Posterior cingulate gyrus (tissue), 11 donors: ENCODE data around the gene CCDC127.
"Not testable (repeated sequence)": the region's sequence is repeated elsewhere in the genome, so short reads cannot be mapped to it uniquely, and the experiment has no call there.

Experiments used
- DNase-seq, 10 donors: peaks; one replicate each; pipeline versions ENCODE4 v3.0.0 to v3.0.0-alpha.2; 2020 to 2021; ENCODE audit warnings: mixed read lengths in 3 of 10
- intact Hi-C: fragments of 100-400 bp; cut with DNase I; formaldehyde crosslinking; loops from one replicate; pipeline ENCODE4 v1.15.1; 2023

The CCDC127 gene

GRCh38 chr5:217494-218456 lies at the start of gene CCDC127, which contains the start of gene SDHA:
Gene CCDC127, minus strand, starts transcription at chr5:218153. Its CDS starts 1,304 bp downstream, at chr5:216849.
Gene SDHA, plus strand, starts transcription at chr5:218320. Its CDS starts 36 bp downstream, at chr5:218356.
- intact Hi-C loops: loop anchor here (1.0 kb wide), 1 partner anchor 54 kb away; the partner anchor contains the start of gene PDCD6
- DNase-seq: peak; percentile 88 to 98 (median 92)

- intact Hi-C loops: no loop called here
- DNase-seq: no peak
Measured at GRCh38 chr5:267716-268115, 49.8 kb upstream of the CCDC127 start.

- intact Hi-C loops, DNase-seq: not testable (repeated sequence)
Measured at GRCh38 chr5:266311-267026, 48.5 kb upstream of the CCDC127 start.

- intact Hi-C loops: no loop called here
- no peak for DNase-seq
Measured at GRCh38 chr5:264338-264737, 46.4 kb upstream of the CCDC127 start.

GRCh38 chr5:263275-263974 lies 45.5 kb upstream of the CCDC127 start:
- intact Hi-C loops, DNase-seq: not testable (repeated sequence)

- DNase-seq: no peak
- intact Hi-C loops: no loop called here
Measured at GRCh38 chr5:257148-257547, 39.2 kb upstream of the CCDC127 start.

GRCh38 chr5:256347-256746 lies 38.4 kb upstream of the CCDC127 start:
- intact Hi-C loops, DNase-seq: not testable (repeated sequence)

- DNase-seq, intact Hi-C loops: not testable (repeated sequence)
Measured at GRCh38 chr5:255116-255515, 37.2 kb upstream of the CCDC127 start.

- intact Hi-C loops: not testable (repeated sequence)
Measured at GRCh38 chr5:254322-254721, 36.4 kb upstream of the CCDC127 start.

GRCh38 chr5:252546-252945 lies 34.6 kb upstream of the CCDC127 start:
- intact Hi-C loops: no loop called here
- DNase-seq: no peak

More at GRCh38 chr5:254322-254721, 36.4 kb upstream of the CCDC127 start:
- DNase-seq: not testable (repeated sequence)

- DNase-seq, intact Hi-C loops: not testable (repeated sequence)
Measured at GRCh38 chr5:251975-252374, 34.0 kb upstream of the CCDC127 start.

- intact Hi-C loops, DNase-seq: not testable (repeated sequence)
Measured at GRCh38 chr5:251538-251937, 33.6 kb upstream of the CCDC127 start.

- intact Hi-C loops, DNase-seq: not testable (repeated sequence)
Measured at GRCh38 chr5:251016-251415, 33.1 kb upstream of the CCDC127 start.

GRCh38 chr5:250396-250795 lies 32.4 kb upstream of the CCDC127 start:
- DNase-seq, intact Hi-C loops: not testable (repeated sequence)

- intact Hi-C loops, DNase-seq: not testable (repeated sequence)
Measured at GRCh38 chr5:245717-246116, 27.8 kb upstream of the CCDC127 start.

GRCh38 chr5:243683-244367 lies 25.9 kb upstream of the CCDC127 start:
- intact Hi-C loops, DNase-seq: not testable (repeated sequence)

GRCh38 chr5:241045-241669 lies 23.2 kb upstream of the CCDC127 start:
- intact Hi-C loops, DNase-seq: not testable (repeated sequence)

GRCh38 chr5:240550-240949 lies 22.6 kb upstream of the CCDC127 start:
- DNase-seq, intact Hi-C loops: not testable (repeated sequence)

GRCh38 chr5:237931-238330 lies 20.0 kb upstream of the CCDC127 start:
- peak in 8 of 10 donors; percentile 43 to 94 (median 71) for DNase-seq
- intact Hi-C loops: not testable (repeated sequence)
